ENCODE results near the gene GNG3. TPM values are rescaled to one million over a fixed set of nuclear protein-coding genes. Genes with fewer than 3 reads are reported as not detected.

The GNG3 gene
- polyA plus RNA-seq, 5 donors, result 0.73 to 1.7 (median 1.5) TPM

- no peak for DNase-seq
These were observed 50.6 kb downstream of the GNG3 start for GRCh38 chr11:62757846-62758788.

Other genes starting within 250 kb of the GNG3 start
- 100 to 1,000 TPM; 154 to 240 (median 173) TPM for gene AHNAK, start 160.9 kb upstream of the GNG3 start, polyA plus RNA-seq (ENCODE audit: insufficient read depth in 1 of 5, insufficient read length in 5 of 5, low replicate concordance in 1 of 5)
- gene EEF1G, start 133.8 kb upstream of the GNG3 start, polyA plus RNA-seq (ENCODE audit: insufficient read depth in 1 of 5, insufficient read length in 5 of 5, low replicate concordance in 1 of 5), result 1,000 to 10,000 TPM; 2,119 to 2,744 (median 2,318) TPM
- gene TUT1, start 116.2 kb upstream of the GNG3 start, polyA plus RNA-seq (ENCODE audit: insufficient read depth in 1 of 5, insufficient read length in 5 of 5, low replicate concordance in 1 of 5), result 10 to 100 TPM; 22.4 to 26.3 (median 25.0) TPM
- gene MTA2, start 105.8 kb upstream of the GNG3 start, polyA plus RNA-seq (ENCODE audit: insufficient read depth in 1 of 5, insufficient read length in 5 of 5, low replicate concordance in 1 of 5), result 100 to 1,000 TPM in 1 of 5 donors, 10 to 100 TPM in 4; 88.1 to 103 (median 95.4) TPM
- 10 to 100 TPM; 32.6 to 57.4 (median 49.5) TPM for gene EML3, start 94.9 kb upstream of the GNG3 start, polyA plus RNA-seq (ENCODE audit: insufficient read depth in 1 of 5, insufficient read length in 5 of 5, low replicate concordance in 1 of 5)
- gene ROM1, start 94.4 kb upstream of the GNG3 start, polyA plus RNA-seq (ENCODE audit: insufficient read depth in 1 of 5, insufficient read length in 5 of 5, low replicate concordance in 1 of 5), result 1 to 10 TPM; 3.3 to 7.5 (median 4.8) TPM
- gene B3GAT3, start 85.7 kb upstream of the GNG3 start, polyA plus RNA-seq (ENCODE audit: insufficient read depth in 1 of 5, insufficient read length in 5 of 5, low replicate concordance in 1 of 5), result 10 to 100 TPM; 17.4 to 39.9 (median 26.4) TPM
- 100 to 1,000 TPM; 288 to 339 (median 312) TPM for gene GANAB, start 61.1 kb upstream of the GNG3 start, polyA plus RNA-seq (ENCODE audit: insufficient read depth in 1 of 5, insufficient read length in 5 of 5, low replicate concordance in 1 of 5)
- gene INTS5, start 54.4 kb upstream of the GNG3 start, polyA plus RNA-seq (ENCODE audit: insufficient read depth in 1 of 5, insufficient read length in 5 of 5, low replicate concordance in 1 of 5), result 10 to 100 TPM; 12.0 to 19.6 (median 14.3) TPM
- 10 to 100 TPM; 45.9 to 64.1 (median 52.8) TPM for gene C11orf98, start 42.5 kb upstream of the GNG3 start, polyA plus RNA-seq (ENCODE audit: insufficient read depth in 1 of 5, insufficient read length in 5 of 5, low replicate concordance in 1 of 5)
- 1 to 10 TPM; 4.8 to 9.0 (median 7.1) TPM for gene CSKMT, start 42.4 kb upstream of the GNG3 start, polyA plus RNA-seq (ENCODE audit: insufficient read depth in 1 of 5, insufficient read length in 5 of 5, low replicate concordance in 1 of 5)
- 10 to 100 TPM in 1 of 5 donors, 1 to 10 TPM in 4; 5.0 to 10.8 (median 6.7) TPM for gene UQCC3, start 36.0 kb upstream of the GNG3 start, polyA plus RNA-seq (ENCODE audit: insufficient read depth in 1 of 5, insufficient read length in 5 of 5, low replicate concordance in 1 of 5)
- 1 to 10 TPM; 4.9 to 9.5 (median 8.8) TPM for gene LBHD1, start 35.4 kb upstream of the GNG3 start, polyA plus RNA-seq (ENCODE audit: insufficient read depth in 1 of 5, insufficient read length in 5 of 5, low replicate concordance in 1 of 5)
- gene UBXN1, start 28.6 kb upstream of the GNG3 start, polyA plus RNA-seq (ENCODE audit: insufficient read depth in 1 of 5, insufficient read length in 5 of 5, low replicate concordance in 1 of 5), result 100 to 1,000 TPM; 132 to 176 (median 145) TPM
- 1 to 10 TPM in 1 of 5 donors, under 1 TPM in 4; 0.37 to 1.3 (median 0.55) TPM for gene LRRN4CL, start 18.1 kb upstream of the GNG3 start, polyA plus RNA-seq (ENCODE audit: insufficient read depth in 1 of 5, insufficient read length in 5 of 5, low replicate concordance in 1 of 5)
- gene BSCL2, start 252 bp upstream of the GNG3 start, polyA plus RNA-seq (ENCODE audit: insufficient read depth in 1 of 5, insufficient read length in 5 of 5, low replicate concordance in 1 of 5), result 10 to 100 TPM; 38.0 to 50.3 (median 45.9) TPM
- 10 to 100 TPM; 73.0 to 85.8 (median 81.9) TPM for gene HNRNPUL2, start 19.8 kb downstream of the GNG3 start, polyA plus RNA-seq (ENCODE audit: insufficient read depth in 1 of 5, insufficient read length in 5 of 5, low replicate concordance in 1 of 5)
- 10 to 100 TPM; 36.1 to 47.0 (median 37.1) TPM for gene TTC9C, start 20.8 kb downstream of the GNG3 start, polyA plus RNA-seq (ENCODE audit: insufficient read depth in 1 of 5, insufficient read length in 5 of 5, low replicate concordance in 1 of 5)
- gene ZBTB3, start 46.5 kb downstream of the GNG3 start, polyA plus RNA-seq (ENCODE audit: insufficient read depth in 1 of 5, insufficient read length in 5 of 5, low replicate concordance in 1 of 5), result 1 to 10 TPM; 5.6 to 9.6 (median 7.0) TPM
- gene POLR2G, start 53.9 kb downstream of the GNG3 start, polyA plus RNA-seq (ENCODE audit: insufficient read depth in 1 of 5, insufficient read length in 5 of 5, low replicate concordance in 1 of 5), result 100 to 1,000 TPM; 136 to 186 (median 153) TPM
- gene TAF6L, start 63.7 kb downstream of the GNG3 start, polyA plus RNA-seq (ENCODE audit: insufficient read depth in 1 of 5, insufficient read length in 5 of 5, low replicate concordance in 1 of 5), result 10 to 100 TPM; 23.5 to 30.7 (median 25.7) TPM
- gene TMEM179B, start 79.7 kb downstream of the GNG3 start, polyA plus RNA-seq (ENCODE audit: insufficient read depth in 1 of 5, insufficient read length in 5 of 5, low replicate concordance in 1 of 5), result 10 to 100 TPM; 48.2 to 59.9 (median 51.2) TPM
- gene TMEM223, start 84.3 kb downstream of the GNG3 start, polyA plus RNA-seq (ENCODE audit: insufficient read depth in 1 of 5, insufficient read length in 5 of 5, low replicate concordance in 1 of 5), result 10 to 100 TPM; 18.8 to 28.1 (median 21.0) TPM
- 100 to 1,000 TPM; 111 to 162 (median 134) TPM for gene NXF1, start 97.8 kb downstream of the GNG3 start, polyA plus RNA-seq (ENCODE audit: insufficient read depth in 1 of 5, insufficient read length in 5 of 5, low replicate concordance in 1 of 5)
- gene STX5, start 124.4 kb downstream of the GNG3 start, polyA plus RNA-seq (ENCODE audit: insufficient read depth in 1 of 5, insufficient read length in 5 of 5, low replicate concordance in 1 of 5), result 10 to 100 TPM; 46.7 to 58.3 (median 55.5) TPM
- gene TEX54, start 125.2 kb downstream of the GNG3 start, polyA plus RNA-seq (ENCODE audit: insufficient read depth in 1 of 5, insufficient read length in 5 of 5, low replicate concordance in 1 of 5), result under 1 TPM in 2 of 5 donors, not detected in 3; 0.34 to 0.37 TPM
- 10 to 100 TPM; 35.6 to 50.3 (median 42.9) TPM for gene WDR74, start 131.9 kb downstream of the GNG3 start, polyA plus RNA-seq (ENCODE audit: insufficient read depth in 1 of 5, insufficient read length in 5 of 5, low replicate concordance in 1 of 5)
- 100 to 1,000 TPM; 167 to 197 (median 172) TPM for gene SLC3A2, start 173.2 kb downstream of the GNG3 start, polyA plus RNA-seq (ENCODE audit: insufficient read depth in 1 of 5, insufficient read length in 5 of 5, low replicate concordance in 1 of 5)
- gene CHRM1, start 213.7 kb downstream of the GNG3 start, polyA plus RNA-seq (ENCODE audit: insufficient read depth in 1 of 5, insufficient read length in 5 of 5, low replicate concordance in 1 of 5), result 1 to 10 TPM in 1 of 5 donors, under 1 TPM in 4; 0.58 to 1.3 (median 0.76) TPM